ENCODE measurements around the gene PTTG1.

DNA sequence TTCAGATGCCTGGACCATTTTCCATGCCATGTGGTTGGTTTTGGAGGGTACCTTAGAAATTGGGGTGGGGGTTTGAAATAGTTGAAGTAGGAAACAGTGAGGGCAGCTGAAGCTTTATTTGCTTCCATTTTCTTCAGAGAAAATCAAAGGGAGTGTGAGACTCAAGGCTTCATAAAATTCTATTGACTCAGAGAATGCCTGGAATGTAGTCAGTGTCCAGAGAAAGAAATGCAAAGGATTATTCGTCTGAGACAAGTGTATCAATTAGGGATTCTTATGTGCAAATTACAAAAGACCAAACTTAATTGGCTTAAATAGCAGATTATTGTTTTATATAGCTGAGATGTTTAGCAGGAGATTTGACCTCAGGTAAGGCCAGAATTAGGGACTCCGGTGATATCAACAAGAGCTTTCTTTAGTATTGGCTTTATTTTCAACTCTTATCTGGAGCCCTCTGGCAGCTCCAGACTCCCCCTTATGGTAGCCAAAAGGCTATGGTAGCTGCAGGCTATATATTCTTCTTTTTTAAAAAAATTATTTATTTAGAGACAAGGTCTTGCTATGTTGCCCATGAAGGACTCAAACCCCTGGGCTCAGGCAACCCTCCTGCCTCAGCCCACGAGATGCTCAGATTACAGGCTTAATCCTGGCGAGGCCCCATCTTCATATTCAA, 38.9 kb downstream of the PTTG1 start:
- no peak for TF ChIP-seq POLR2AphosphoS5 (IDR thresholded peaks at IDR 0.05)
- TF ChIP-seq POLR2A (IDR thresholded peaks at IDR 0.05) = no peak
- TF ChIP-seq CTCF (IDR thresholded peaks at IDR 0.05) = no peak
- TF ChIP-seq EP300 (IDR thresholded peaks at IDR 0.05) = no peak
